ENCODE results near the gene ARHGEF10L.

The ARHGEF10L gene

DNA sequence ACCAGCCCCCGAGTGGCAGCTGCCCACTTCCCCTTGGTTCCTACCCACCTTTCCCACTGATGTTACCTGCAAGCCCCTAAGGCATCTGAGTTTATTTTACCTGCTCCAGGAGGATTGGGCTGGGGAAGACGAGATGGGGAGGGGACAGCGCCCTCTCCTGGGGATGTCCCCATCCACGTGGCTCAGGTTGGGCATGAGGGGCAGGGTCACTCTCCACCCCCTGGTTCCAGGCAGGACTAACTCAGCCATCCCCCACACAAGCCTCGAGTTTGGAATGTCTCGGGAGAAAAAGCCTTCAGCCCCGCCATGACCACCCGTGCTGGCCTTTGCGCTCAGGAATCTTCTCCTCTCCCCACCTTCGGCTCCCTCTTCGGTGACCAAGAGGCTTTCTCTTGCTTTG lies 90.0 kb downstream of the ARHGEF10L start:
- DNase-seq, result no peak

GRCh38 chr1:17630048-17630830 lies 90.7 kb downstream of the ARHGEF10L start:
- DNase-seq, result peak in 16 of 56 donors; percentile 1 to 44 (median 14)

- DNase-seq, result no peak
Measured at GRCh38 chr1:17630986-17631385, 91.5 kb downstream of the ARHGEF10L start.

GRCh38 chr1:17631410-17631809 lies 91.9 kb downstream of the ARHGEF10L start:
- no peak for DNase-seq

- no peak for DNase-seq
Measured at GRCh38 chr1:17632106-17632505, 92.6 kb downstream of the ARHGEF10L start.

- DNase-seq, result no peak
Measured at GRCh38 chr1:17632541-17633184, 93.2 kb downstream of the ARHGEF10L start.

GRCh38 chr1:17633654-17634053 lies 94.2 kb downstream of the ARHGEF10L start:
- no peak for DNase-seq

GRCh38 chr1:17635276-17635675 lies 95.8 kb downstream of the ARHGEF10L start:
- no peak for DNase-seq

DNA sequence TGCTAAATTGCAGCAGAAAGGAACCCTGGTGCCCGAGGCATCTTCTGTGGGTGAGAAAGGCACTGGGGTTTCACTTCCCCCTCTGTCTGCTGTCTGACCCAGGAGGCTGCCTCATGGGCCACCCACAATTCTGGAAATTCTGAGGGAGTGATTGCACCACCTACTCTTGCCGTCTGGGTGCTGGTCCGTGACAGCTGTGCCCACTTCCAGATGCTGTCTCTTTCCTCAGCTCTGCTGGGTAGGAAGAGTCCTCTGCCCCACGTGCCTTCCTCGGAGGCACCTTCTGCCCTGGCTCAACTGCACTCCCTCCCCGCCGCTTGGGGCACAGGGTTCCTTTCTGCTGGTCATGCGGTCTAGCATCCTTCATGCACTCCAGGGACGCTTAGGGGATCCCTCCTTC lies 96.3 kb downstream of the ARHGEF10L start:
- DNase-seq, result peak in 30 of 56 donors; percentile 2 to 63 (median 26)

GRCh38 chr1:17636612-17637011 lies 97.1 kb downstream of the ARHGEF10L start:
- no peak for DNase-seq

- no peak for DNase-seq
Measured at GRCh38 chr1:17637055-17637454, 97.6 kb downstream of the ARHGEF10L start.

DNA sequence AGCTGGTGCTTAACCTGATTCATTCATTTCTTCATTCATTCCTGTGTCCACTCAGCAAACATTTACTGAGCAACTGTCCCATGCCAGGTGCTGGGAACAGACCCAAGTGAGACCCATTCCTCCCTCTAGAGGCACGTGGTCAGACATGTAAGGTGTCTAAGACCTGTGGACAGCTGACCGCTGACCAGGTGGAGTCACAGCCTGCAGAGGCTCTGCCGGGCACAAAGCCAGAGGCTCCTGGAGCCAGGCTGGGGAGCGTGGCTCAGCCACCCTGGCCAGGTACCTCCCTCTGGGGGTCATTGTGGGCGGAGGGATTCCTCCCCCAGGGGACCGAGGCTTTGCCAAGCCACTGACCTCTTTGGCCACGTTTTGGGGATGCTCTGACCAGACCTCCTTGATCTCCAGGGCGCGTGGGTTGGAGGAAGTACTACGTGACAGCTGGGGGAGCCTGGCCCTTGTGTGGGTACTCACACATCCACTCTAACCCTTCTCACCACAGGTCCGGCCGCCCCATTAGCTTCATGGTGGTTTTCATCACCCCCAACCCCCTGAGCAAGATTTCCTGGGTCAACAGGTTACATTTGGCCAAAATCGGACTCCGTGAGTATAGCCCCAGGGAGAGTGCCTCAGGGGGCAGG lies 100.3 kb downstream of the ARHGEF10L start:
- DNase-seq, result no peak

GRCh38 chr1:17640393-17640792 lies 100.9 kb downstream of the ARHGEF10L start:
- no peak for DNase-seq

GRCh38 chr1:17640975-17641374 lies 101.5 kb downstream of the ARHGEF10L start:
- no peak for DNase-seq

DNA sequence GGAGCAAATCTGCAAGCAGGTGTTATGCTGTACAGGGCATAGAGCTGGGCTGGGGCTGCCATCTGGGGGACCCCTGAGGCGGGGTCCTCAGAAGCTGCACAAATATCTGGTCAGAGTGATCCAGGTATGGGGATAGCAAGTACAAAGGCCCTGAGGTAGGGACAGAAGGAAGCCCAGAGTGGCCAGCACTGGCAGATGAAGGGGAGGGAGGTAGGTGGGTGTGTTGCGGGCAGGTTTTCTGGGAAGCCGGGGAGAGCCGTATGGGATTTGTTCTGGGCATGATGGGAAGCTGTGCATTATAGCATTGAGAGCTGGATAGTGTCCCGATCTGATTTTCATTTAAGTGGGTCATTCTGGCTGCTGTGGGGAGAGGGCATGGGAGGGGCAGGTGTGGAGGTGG lies 102.7 kb downstream of the ARHGEF10L start:
- no peak for DNase-seq

DNA sequence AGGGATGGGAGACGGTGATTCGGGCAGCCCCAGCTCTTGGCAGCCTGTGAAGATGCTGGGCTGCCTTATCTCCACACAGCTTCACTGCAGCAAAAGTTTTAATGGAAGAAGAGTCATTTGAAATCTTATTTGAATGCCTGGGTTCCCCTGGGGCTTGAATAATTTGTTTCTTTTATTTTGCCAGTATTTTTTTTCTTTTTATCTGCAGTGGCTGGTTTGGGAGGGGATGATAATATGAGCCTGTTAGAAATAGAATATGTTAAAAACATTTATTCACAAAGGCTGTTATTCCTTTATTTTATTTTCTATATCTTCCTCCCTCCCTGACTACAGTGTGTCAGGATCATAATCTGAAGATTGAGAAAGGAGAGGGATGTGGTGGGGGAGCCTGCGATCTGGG lies 103.4 kb downstream of the ARHGEF10L start:
- no peak for DNase-seq

- no peak for DNase-seq
Measured at GRCh38 chr1:17643861-17644703, 104.6 kb downstream of the ARHGEF10L start.

GRCh38 chr1:17645068-17645911 lies 105.8 kb downstream of the ARHGEF10L start:
- no peak for DNase-seq

DNA sequence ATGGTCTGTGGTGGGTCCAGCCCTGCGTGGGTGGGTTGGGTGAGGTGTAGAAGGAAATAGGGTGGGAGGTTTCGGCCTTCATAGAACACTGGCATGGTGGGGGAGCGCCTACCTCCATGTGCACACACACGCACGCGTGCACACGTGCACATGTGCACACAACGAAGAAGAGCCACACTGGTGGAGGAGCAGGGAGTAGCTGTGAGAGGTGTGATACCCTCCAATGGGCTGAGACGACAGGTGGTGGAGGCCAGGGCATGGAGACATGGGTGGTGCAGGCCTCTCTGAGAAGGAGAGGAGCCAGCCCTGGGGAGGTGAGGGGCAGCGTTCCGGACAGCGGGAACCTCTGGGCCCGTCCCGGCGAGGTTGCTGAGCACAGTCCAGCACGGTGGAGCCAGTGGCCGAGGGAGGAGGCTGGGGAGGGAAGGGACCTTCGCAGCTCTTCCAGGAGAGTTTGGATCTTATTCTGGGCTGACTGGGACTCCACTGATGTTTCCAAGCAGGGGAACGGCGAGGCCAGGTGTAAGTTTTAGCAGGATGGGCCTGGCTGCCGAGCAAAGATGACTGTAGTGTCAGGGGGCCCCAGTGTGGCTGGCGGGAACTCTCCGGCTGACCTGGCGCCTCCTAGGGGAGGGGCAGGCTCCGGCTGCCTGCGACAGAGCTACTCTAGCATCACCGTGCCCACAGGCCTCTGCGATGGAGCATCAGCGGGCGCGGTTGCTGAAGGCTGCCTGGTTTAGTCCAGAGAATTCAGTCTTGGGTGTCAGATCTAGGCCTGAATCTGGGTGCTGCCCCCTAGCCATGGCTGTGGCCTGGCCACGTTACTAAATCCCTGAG lies 107.2 kb downstream of the ARHGEF10L start:
- no peak for DNase-seq
